ENCODE measurements around the gene C9orf43. TPM values are rescaled to one million over a fixed set of nuclear protein-coding genes. Genes with fewer than 3 reads are reported as not detected.

Gene C9orf43
- total RNA-seq, 1 donor from 2014 or later, result 0.24 TPM

GRCh38 chr9:113449376-113449775 lies 38.8 kb downstream of the C9orf43 start:
- intact Hi-C loops (cut with DNase I), result no loop called here
- DNase-seq (ENCODE audit: missing footprints), result no peak
- no peak for ATAC-seq

- DNase-seq (ENCODE audit: missing footprints) (no peak), ATAC-seq (no peak)
- intact Hi-C loops (cut with DNase I), result no loop called here
Observed at GRCh38 chr9:113452113-113452605, 41.6 kb downstream of the C9orf43 start.

GRCh38 chr9:113454914-113455761 lies 44.6 kb downstream of the C9orf43 start:
- ATAC-seq (peak; percentile 95), DNase-seq (ENCODE audit: missing footprints) (no peak)
- intact Hi-C loops (cut with DNase I), result loop anchor here (5.0 kb wide), 1 partner anchor 47 kb away; no protein-coding TSS in a partner anchor

- no peak for ATAC-seq
- no peak for DNase-seq (ENCODE audit: missing footprints)
- intact Hi-C loops (cut with DNase I), result loop anchor here (5.0 kb wide), 1 partner anchor 46 kb away; no protein-coding TSS in a partner anchor
Observed at GRCh38 chr9:113456235-113456634, 45.7 kb downstream of the C9orf43 start.

GRCh38 chr9:113461285-113461684 lies 50.7 kb downstream of the C9orf43 start:
- ATAC-seq, result no peak
- intact Hi-C loops (cut with DNase I), result no loop called here
- no peak for DNase-seq (ENCODE audit: missing footprints)

GRCh38 chr9:113461943-113462342 lies 51.4 kb downstream of the C9orf43 start:
- no peak for ATAC-seq
- intact Hi-C loops (cut with DNase I), result no loop called here

GRCh38 chr9:113462781-113463286 lies 52.3 kb downstream of the C9orf43 start:
- ATAC-seq, result no peak
- no peak for DNase-seq (ENCODE audit: missing footprints)
- intact Hi-C loops (cut with DNase I), result no loop called here

More at GRCh38 chr9:113461943-113462342, 51.4 kb downstream of the C9orf43 start:
- DNase-seq (ENCODE audit: missing footprints), result no peak

- DNase-seq (ENCODE audit: missing footprints) (no peak), ATAC-seq (peak; percentile 96)
- intact Hi-C loops (cut with DNase I), result no loop called here
Observed at GRCh38 chr9:113463418-113464285, 53.1 kb downstream of the C9orf43 start, which contains the start of gene RGS3. Gene RGS3 (plus strand): TSS chr9:113463727. CDS start chr9:113463803, 76 bp downstream.

GRCh38 chr9:113464286-113464660 lies 53.7 kb downstream of the C9orf43 start:
- no peak for DNase-seq (ENCODE audit: missing footprints)
- no peak for ATAC-seq
- intact Hi-C loops (cut with DNase I), result no loop called here

- DNase-seq (ENCODE audit: missing footprints) (no peak), ATAC-seq (no peak)
- intact Hi-C loops (cut with DNase I), result no loop called here
Observed at GRCh38 chr9:113465599-113466140, 55.1 kb downstream of the C9orf43 start.

- intact Hi-C loops (cut with DNase I), result no loop called here
- no peak for DNase-seq (ENCODE audit: missing footprints)
- ATAC-seq, result no peak
Observed at GRCh38 chr9:113467183-113467582, 56.6 kb downstream of the C9orf43 start.

- DNase-seq (ENCODE audit: missing footprints), result peak; percentile 77
- peak; percentile 82 for ATAC-seq
Observed at GRCh38 chr9:113468716-113469448, 58.3 kb downstream of the C9orf43 start.

GRCh38 chr9:113471143-113471542 lies 60.6 kb downstream of the C9orf43 start:
- intact Hi-C loops (cut with DNase I), result no loop called here
- ATAC-seq (no peak), DNase-seq (ENCODE audit: missing footprints) (no peak)

More at GRCh38 chr9:113468716-113469448, 58.3 kb downstream of the C9orf43 start:
- intact Hi-C loops (cut with DNase I), result no loop called here

- DNase-seq (ENCODE audit: missing footprints), result no peak
- ATAC-seq, result no peak
- intact Hi-C loops (cut with DNase I), result no loop called here
Observed at GRCh38 chr9:113471566-113471965, 61.0 kb downstream of the C9orf43 start.

- DNase-seq (ENCODE audit: missing footprints) (no peak), ATAC-seq (no peak)
- intact Hi-C loops (cut with DNase I), result no loop called here
Observed at GRCh38 chr9:113472199-113472598, 61.7 kb downstream of the C9orf43 start.

GRCh38 chr9:113474360-113475028 lies 63.9 kb downstream of the C9orf43 start:
- DNase-seq (ENCODE audit: missing footprints), result no peak
- ATAC-seq, result no peak
- intact Hi-C loops (cut with DNase I), result no loop called here

- no peak for DNase-seq (ENCODE audit: missing footprints)
- no peak for ATAC-seq
- intact Hi-C loops (cut with DNase I), result no loop called here
Observed at GRCh38 chr9:113475031-113475430, 64.5 kb downstream of the C9orf43 start.

GRCh38 chr9:113475992-113476391 lies 65.4 kb downstream of the C9orf43 start:
- intact Hi-C loops (cut with DNase I), result no loop called here
- ATAC-seq (no peak), DNase-seq (ENCODE audit: missing footprints) (no peak)

Measured in Right ventricle myocardium inferior (tissue), 1 donor.